NCI-H2029 treated with DMSO at 0.1 percent for 48 hours (cell line): ENCODE measurements around the gene PCNX4.

Experiments used
- DNase-seq: peaks from one replicate; lab custom pipeline; 2025; lab: John Stamatoyannopoulos, UW

PCNX4 gene

DNA sequence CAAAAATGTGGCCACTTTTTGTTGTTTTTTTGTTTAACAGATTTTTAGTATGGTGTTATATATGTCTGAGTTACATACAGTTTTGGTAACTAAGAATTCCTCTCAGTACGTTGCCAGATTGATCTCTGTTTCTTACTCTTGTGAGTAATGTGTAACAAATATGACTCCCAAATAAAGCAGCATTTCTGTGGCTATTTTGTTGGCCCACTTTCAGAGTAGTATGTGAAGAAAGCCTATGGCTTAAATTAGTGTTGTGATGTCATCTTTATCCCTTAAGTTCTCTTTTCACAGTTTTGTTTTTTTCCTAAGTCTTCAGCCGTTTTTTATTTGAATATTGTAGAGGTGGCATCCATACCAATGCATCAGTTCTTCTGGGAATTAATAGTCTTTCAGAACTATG lies 10.7 kb downstream of the PCNX4 start:
- no peak for DNase-seq

DNA sequence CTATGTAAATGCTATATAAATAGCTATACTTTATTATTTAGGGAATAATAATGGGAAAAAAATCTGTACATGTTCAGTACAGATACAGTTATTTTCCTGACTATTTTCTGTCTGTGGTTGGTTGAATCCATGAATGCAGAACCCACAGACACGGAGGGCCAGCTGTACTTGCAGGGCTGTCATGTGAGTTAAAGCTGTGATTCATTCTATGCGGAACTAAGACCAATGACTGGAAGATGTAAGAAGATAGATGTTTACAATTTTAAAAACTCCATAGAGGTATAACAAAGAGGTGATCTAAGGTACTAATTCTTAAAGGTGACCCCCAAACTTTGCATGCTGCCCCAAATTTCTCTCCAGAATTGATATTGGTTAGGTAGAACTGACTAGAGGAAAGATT lies 14.6 kb downstream of the PCNX4 start:
- DNase-seq = no peak

- DNase-seq = no peak
Measured at GRCh38 chr14:60107477-60107876, 15.8 kb downstream of the PCNX4 start.

DNA sequence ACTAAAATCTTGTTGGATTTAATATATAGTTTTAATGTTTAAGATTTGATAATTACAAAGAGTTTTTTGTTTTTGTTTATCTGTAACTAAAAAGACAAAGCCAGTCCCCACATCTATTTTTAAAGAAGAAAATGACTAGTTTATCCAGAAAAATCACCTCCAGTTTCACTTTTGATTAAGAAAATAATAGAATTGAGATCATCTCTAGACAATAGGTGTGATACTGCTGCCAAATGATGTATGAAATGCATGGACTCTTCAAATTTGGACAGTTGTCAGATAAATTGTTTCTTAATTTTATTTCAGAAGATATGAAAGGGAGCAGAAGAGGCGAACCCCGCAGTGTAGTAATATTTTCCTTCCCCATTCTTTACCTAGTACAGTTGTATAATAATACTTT lies 20.0 kb downstream of the PCNX4 start:
- DNase-seq = no peak

GRCh38 chr14:60114881-60115280 lies 23.2 kb downstream of the PCNX4 start:
- no peak for DNase-seq

- DNase-seq = no peak
Measured at GRCh38 chr14:60116181-60116580, 24.5 kb downstream of the PCNX4 start.

- no peak for DNase-seq
Measured at GRCh38 chr14:60125918-60126317, 34.2 kb downstream of the PCNX4 start.

DNA sequence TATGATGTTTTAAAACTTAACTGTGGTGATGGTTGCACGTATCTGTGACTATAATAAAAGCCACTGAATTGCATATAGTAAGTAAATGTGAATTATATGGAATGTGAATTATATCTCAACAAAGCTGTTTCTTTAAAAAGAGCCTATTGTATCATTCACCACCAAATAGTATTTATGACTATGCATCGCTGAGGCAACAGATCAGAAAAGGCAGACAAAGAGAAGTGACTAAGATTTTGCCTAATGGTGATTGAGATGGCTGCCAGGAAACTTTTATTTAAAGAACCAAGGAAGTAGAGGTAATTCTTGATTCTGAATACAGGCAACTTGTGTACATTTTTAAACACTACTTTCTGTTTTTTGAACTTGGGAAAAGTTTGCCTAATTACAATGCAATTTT lies 41.8 kb downstream of the PCNX4 start:
- no peak for DNase-seq

DNA sequence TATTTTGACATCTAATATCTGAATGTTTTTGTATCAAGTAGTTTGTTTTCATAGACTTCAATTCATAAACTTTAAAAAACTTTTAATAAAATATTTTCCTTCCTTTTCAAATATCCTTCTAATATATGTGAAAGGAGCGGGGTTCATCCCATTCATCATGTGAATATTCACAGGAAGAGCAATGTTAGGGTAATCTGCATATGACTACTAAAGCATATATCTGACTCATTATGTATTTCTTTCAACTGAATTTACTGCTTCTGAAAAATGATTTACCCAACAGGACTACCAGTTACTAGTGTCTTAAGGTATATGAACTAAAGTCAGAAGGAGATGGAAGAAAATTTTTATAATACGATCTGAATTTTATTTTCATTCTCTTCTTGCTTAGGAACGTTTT lies 43.0 kb downstream of the PCNX4 start:
- DNase-seq = no peak

GRCh38 chr14:60151715-60152114 lies 60.0 kb downstream of the PCNX4 start:
- DNase-seq = peak; percentile 65

DNA sequence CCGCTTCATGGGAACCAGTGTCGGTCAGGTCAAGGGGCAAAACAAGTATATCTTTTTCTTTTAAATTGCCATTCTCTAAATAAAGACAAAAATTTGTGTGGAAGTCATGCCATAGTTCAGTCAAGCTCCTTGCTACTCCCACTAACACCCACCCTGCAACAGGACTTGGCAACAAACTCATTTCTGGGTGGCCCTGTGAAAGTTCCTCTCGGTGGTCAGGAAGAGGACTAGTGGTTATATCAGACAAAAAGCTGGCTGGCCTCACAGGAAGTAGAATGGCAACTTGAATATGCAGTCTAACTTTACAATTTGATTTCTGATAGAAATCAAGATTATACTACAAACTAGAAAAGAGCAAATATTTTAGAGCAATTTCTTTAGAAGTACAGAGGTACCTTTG lies 62.3 kb downstream of the PCNX4 start:
- no peak for DNase-seq

GRCh38 chr14:60154671-60155070 lies 62.9 kb downstream of the PCNX4 start:
- DNase-seq = no peak

DNA sequence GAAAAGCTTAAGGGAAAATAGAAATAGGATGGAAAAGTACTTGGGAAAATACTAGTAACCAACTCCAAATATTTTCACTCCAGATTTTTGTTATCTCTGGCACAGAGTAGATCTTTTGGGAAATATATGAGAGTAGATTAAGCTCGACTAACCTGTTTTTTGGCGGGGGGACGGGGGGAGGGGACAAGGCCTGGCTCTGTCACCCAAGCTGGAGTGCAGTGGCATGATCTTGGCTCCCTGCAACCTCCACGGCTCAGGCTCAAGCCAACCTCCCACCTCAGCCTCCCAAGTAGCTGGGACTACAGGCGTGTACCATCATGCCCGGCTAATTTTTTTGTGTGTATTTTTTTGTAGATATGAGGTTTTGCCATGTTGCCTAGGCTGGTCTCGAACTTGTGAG lies 68.7 kb downstream of the PCNX4 start:
- no peak for DNase-seq

DNA sequence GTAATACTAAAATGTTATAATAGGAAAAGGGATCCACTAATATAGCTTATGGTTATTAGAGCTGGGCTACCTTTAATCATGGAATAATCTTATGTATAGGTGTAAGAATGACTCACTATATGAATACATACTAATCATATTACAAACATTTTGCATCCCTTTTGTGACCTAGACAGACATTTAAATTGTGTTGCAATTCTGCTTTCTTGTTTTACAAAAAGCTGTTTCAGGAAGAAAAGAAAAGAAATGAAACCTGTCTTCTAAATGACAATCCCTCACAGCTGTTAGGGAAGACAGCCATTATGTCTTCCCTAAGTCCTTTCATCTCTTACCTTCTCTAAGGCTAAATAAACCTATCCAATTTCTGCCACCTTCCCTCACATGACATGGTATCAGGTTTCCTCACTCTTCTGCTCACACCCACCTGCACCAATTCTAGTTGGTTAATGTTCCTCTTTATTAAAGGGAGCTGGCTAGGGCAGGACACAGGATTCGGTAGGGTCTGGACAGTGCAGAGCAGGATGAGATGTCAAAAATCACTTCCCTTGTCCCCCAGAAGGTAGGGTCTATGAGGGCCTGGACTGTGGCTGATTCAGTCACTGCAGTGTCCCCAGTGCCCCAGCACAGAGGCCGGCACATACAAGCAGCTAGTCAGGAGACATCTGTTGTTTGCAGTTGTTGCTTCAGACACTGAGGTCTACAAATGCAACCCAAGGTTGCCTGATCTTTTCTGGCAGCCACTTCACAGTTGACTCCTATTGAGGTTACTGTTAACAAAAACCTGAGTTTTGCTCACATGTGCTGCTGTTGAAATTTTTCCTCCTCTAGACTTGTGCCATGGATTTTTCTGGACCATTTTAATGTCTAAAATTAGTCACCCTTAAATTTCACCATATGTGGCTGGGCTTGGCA lies 69.7 kb downstream of the PCNX4 start:
- DNase-seq = peak; percentile 95

DNA sequence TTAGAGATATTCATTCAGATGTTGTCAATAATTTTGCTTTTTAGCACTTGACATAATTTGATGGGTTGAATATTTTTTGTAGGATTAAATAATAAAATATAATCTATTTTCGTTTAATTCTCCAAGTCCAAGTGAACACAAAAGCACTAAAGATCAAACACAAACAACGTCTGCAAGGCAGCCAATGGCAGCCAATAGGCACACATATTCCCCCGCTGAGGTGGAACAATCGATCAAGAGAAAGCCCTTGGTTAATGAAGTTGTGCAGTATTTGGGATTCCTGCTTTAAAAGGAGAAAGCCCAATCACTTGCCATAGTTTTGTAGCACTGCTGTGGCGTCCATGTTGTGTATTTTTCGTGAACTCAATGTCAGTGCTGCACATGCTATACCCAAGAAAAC lies 72.0 kb downstream of the PCNX4 start:
- peak; percentile 28 for DNase-seq

- peak; percentile 75 for DNase-seq
Measured at GRCh38 chr14:60164404-60164711, 72.6 kb downstream of the PCNX4 start.

- DNase-seq = peak; percentile 71
Measured at GRCh38 chr14:60164712-60165546, 73.2 kb downstream of the PCNX4 start, which contains the start of gene DHRS7. DHRS7 (minus strand) TSS chr14:60165398; CDS start chr14:60165309, 89 bp downstream.

DNA sequence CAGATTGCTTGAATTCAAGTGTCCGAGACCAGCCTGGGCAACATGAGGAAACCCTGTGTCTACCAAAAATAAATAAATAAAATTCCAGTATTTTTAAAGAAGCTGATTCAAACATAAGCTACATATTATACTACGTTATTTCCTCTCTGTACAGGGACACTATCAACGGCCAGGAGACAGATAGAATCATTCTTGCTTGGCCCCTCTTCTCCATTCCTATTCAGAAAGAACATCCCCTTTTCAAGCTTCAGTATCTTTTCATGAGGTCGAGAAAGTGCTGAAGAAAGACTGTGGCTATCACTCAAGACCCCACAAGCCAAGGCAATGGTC lies 73.8 kb downstream of the PCNX4 start:
- DNase-seq = peak; percentile 54

DNA sequence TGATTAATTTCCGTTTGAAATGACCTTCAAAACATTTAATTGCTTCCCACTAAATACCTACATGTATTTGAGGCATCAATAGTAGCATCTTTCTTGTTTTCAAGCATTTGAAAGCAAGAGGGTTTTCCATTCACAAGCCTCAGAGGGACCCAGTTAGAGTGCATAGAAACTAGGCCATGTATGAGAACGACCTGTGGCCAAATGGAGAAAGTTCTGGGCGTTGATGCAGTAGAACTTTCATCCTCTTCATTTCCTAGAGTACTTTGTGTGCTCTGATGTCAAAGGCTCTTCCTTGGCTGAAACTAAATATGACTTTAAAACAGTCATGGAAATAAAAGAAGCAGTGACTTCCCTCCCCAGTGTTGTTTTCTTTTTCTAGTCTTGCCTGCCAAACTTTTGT lies 74.4 kb downstream of the PCNX4 start:
- no peak for DNase-seq

DNA sequence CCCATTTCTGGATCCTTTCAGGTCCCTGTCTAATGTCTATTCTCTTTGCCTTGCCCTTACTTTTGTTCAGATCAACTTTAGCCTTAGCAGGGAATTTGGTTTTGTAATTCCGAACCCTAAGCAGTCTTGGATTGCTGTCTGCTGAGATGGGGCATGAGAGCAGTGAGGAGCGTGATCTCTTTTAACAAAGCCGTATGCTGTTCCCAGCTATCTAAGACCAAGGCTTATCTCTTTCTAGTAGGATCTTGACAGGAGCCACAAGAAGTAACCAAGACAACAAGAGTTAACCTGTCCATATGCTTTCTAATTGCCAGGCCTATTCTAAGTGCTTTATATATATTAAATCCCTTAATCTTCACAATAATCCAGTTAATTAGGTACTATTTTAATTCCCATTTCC lies 78.0 kb downstream of the PCNX4 start:
- no peak for DNase-seq

DNA sequence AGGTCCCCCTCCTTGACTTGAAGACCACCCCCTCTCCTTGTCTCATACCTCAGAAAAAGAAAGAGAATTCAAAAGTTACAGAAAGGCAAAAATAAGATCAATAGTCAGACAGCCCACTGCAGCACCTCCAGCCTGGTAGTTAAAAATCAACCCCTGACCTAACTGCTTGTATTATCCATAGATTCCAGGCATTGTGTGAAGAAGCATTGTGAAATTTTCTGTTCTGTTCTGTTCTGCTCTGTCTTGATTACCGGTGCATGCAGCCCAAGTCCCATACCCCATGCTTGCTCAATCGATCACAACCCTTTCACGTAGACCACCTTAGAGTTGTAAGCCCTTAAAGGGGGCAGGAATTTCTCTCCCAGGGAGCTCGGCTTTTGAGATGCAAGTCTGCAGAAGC lies 79.2 kb downstream of the PCNX4 start:
- DNase-seq = no peak

- DNase-seq = no peak
Measured at GRCh38 chr14:60171690-60172089, 80.0 kb downstream of the PCNX4 start.
